ENCODE measurements around the gene PCDHGA1. TPM values are rescaled to one million over a fixed set of nuclear protein-coding genes. Genes with fewer than 3 reads are reported as not detected.
"Not testable (repeated sequence)": the region's sequence is repeated elsewhere in the genome, so short reads cannot be mapped to it uniquely, and the experiment has no call there.

Gene PCDHGA1
- total and polyA plus RNA-seq, 5 donors: 0.70 to 2.8 (median 1.8) TPM

DNA sequence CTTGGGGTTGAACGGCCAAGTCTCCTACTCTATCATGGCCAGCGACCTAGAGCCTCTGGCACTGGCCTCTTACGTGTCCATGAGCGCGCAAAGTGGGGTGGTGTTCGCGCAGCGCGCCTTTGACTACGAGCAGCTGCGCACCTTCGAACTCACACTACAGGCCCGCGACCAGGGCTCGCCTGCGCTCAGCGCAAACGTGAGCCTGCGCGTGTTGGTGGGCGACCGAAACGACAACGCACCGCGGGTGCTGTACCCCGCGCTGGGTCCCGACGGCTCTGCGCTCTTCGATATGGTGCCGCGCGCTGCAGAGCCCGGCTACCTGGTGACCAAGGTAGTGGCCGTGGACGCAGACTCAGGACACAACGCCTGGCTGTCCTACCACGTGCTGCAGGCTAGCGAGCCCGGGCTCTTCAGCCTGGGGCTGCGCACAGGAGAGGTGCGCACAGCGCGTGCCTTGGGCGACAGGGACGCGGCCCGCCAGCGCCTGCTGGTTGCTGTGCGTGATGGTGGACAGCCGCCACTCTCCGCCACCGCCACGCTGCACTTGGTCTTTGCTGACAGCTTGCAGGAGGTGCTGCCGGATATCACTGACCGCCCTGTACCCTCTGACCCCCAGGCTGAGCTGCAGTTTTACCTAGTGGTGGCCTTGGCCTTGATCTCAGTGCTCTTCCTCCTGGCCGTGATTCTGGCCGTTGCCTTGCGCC lies 69.4 kb downstream of the PCDHGA1 start:
- intact Hi-C loops (cut with DNase I): loop anchor here in 1 of 4 donors (10.0 kb wide), 1 partner anchor 165 kb away; no protein-coding TSS in a partner anchor

GRCh38 chr5:141402553-141403243 lies 72.4 kb downstream of the PCDHGA1 start, which contains the start of gene PCDHGA9:
Gene PCDHGA9, plus strand, starts transcription at chr5:141402778. Its CDS starts 175 bp downstream, at chr5:141402953.
- no peaks in the 10 kb centered on the region for H3K4me1 ChIP-seq (ENCODE audit: control insufficient read depth, insufficient read depth, low read length)
- H3K27ac ChIP-seq (ENCODE audit: low read length): no peak within 1 kb of the TSS
- DNase-seq: no peak
- ATAC-seq: no peak
- WGBS: 19% methylated on average over 27 of the region's 27 CpGs
- peak within 1 kb of the TSS; percentile 40 for H3K4me3 ChIP-seq (ENCODE audit: low read length)
- peaks cover 15% of the 10 kb centered on the region for H3K9me3 ChIP-seq (ENCODE audit: control insufficient read depth, low read length)
- no peaks in the 10 kb centered on the region for H3K27me3 ChIP-seq (ENCODE audit: control insufficient read depth, insufficient read depth)
- intact Hi-C loops (cut with DNase I): loop anchor here in 1 of 4 donors (10.0 kb wide), 1 partner anchor 168 kb away; no protein-coding TSS in a partner anchor

More for the DNA sequence above, 69.4 kb downstream of the PCDHGA1 start:
- ATAC-seq (peak in 1 of 2 donors; percentile 19), DNase-seq (no peak)
- no peak overlapping the region for H3K27ac ChIP-seq (ENCODE audit: low read length)
- no peaks in the 10 kb centered on the region for H3K27me3 ChIP-seq (ENCODE audit: control insufficient read depth, insufficient read depth)
- WGBS: 22% methylated on average over 61 of the region's 61 CpGs
- H3K9me3 ChIP-seq (ENCODE audit: control insufficient read depth, low read length): peaks cover 14% of the 10 kb centered on the region
- H3K4me3 ChIP-seq (ENCODE audit: low read length): no peak overlapping the region
- no peaks in the 10 kb centered on the region for H3K4me1 ChIP-seq (ENCODE audit: control insufficient read depth, insufficient read depth, low read length)

DNA sequence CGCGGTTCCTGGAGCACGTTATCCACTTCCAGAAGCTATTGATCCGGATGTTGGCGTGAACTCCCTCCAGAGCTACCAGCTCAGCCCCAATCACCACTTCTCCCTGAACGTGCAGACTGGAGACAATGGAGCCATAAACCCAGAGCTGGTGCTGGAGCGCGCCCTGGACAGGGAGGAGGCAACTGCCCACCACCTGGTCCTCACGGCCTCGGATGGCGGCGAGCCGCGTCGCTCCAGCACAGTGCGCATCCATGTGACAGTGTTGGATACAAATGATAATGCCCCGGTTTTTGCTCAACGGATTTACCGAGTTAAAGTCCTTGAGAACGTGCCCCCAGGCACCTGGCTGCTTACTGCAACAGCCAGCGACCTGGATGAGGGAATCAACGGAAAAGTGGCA lies 73.1 kb downstream of the PCDHGA1 start:
- no peak overlapping the region for H3K27ac ChIP-seq (ENCODE audit: low read length)
- 27% methylated on average over 22 of the region's 22 CpGs for WGBS
- ATAC-seq: no peak
- peaks cover 15% of the 10 kb centered on the region for H3K9me3 ChIP-seq (ENCODE audit: control insufficient read depth, low read length)
- intact Hi-C loops (cut with DNase I): loop anchor here in 1 of 4 donors (10.0 kb wide), 1 partner anchor 169 kb away; no protein-coding TSS in a partner anchor
- H3K27me3 ChIP-seq (ENCODE audit: control insufficient read depth, insufficient read depth): no peaks in the 10 kb centered on the region
- DNase-seq: no peak
- H3K4me1 ChIP-seq (ENCODE audit: control insufficient read depth, insufficient read depth, low read length): no peaks in the 10 kb centered on the region
- peak overlapping the region; percentile 40 for H3K4me3 ChIP-seq (ENCODE audit: low read length)

- not testable (repeated sequence) for H3K9me3 ChIP-seq (ENCODE audit: control insufficient read depth, low read length); H3K27ac ChIP-seq (ENCODE audit: low read length); H3K4me1 ChIP-seq (ENCODE audit: control insufficient read depth, insufficient read depth, low read length); H3K27me3 ChIP-seq (ENCODE audit: control insufficient read depth, insufficient read depth)
- 10% methylated on average over 50 of the region's 51 CpGs for WGBS
- ATAC-seq: peak; percentile 84 to 89
- intact Hi-C loops (cut with DNase I): loop anchor here in 1 of 4 donors (5.0 to 10.0 kb wide), 2 partner anchors 154 to 173 kb away; no protein-coding TSS in a partner anchor
- DNase-seq: peak; percentile 44 to 82 (median 76)
- peak within 1 kb of the TSS; percentile 56 for H3K4me3 ChIP-seq (ENCODE audit: low read length)
Measured at GRCh38 chr5:141407790-141408505, 77.6 kb downstream of the PCDHGA1 start, which contains the start of gene PCDHGB6. Gene PCDHGB6, plus strand, starts transcription at chr5:141408021. Its CDS starts 182 bp downstream, at chr5:141408203.

GRCh38 chr5:141409598-141410306 lies 79.4 kb downstream of the PCDHGA1 start:
- Histone ChIP-seq H3K27me3 (ENCODE audit: control insufficient read depth, insufficient read depth) (no peaks in the 10 kb centered on the region), H3K4me1 (ENCODE audit: control insufficient read depth, insufficient read depth, low read length) (no peaks in the 10 kb centered on the region), H3K9me3 (ENCODE audit: control insufficient read depth, low read length) (peaks cover 5% of the 10 kb centered on the region), H3K4me3 (ENCODE audit: low read length) (no peak overlapping the region), H3K27ac (ENCODE audit: low read length) (no peak overlapping the region)
- ATAC-seq: no peak
- intact Hi-C loops (cut with DNase I): loop anchor here in 1 of 4 donors (5.0 to 10.0 kb wide), 3 partner anchors 115 to 175 kb away; no protein-coding TSS in a partner anchor
- DNase-seq: no peak
- 24% methylated on average over 64 of the region's 64 CpGs for WGBS

DNA sequence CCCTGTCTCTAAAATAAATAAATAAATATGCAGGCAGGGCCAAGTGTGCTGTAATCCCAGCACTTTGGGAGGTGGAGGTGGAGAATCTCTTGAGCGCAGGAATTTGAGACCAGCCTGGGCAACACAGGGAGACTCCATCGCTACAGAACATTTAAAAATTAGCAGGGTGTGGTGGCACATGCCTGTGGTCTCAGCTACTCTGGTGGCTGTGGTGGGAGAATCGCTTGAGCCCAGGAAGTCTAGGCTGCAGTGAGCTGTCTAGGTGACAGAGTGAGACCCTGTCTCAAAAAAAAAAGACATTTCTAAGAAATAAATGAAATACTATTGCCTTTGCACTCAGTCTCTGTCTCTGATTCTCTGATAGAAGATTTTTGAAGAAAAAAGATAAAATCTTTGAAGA lies 81.3 kb downstream of the PCDHGA1 start:
- no peak overlapping the region for H3K4me3 ChIP-seq (ENCODE audit: low read length)
- WGBS: 65% methylated on average over 3 of the region's 3 CpGs
- no peak for ATAC-seq
- H3K9me3 ChIP-seq (ENCODE audit: control insufficient read depth, low read length): peaks cover 3% of the 10 kb centered on the region
- intact Hi-C loops (cut with DNase I): loop anchor here in 1 of 4 donors (10.0 kb wide), 1 partner anchor 113 kb away; no protein-coding TSS in a partner anchor
- no peaks in the 10 kb centered on the region for H3K4me1 ChIP-seq (ENCODE audit: control insufficient read depth, insufficient read depth, low read length)
- no peaks in the 10 kb centered on the region for H3K27me3 ChIP-seq (ENCODE audit: control insufficient read depth, insufficient read depth)
- DNase-seq: no peak
- no peak overlapping the region for H3K27ac ChIP-seq (ENCODE audit: low read length)

DNA sequence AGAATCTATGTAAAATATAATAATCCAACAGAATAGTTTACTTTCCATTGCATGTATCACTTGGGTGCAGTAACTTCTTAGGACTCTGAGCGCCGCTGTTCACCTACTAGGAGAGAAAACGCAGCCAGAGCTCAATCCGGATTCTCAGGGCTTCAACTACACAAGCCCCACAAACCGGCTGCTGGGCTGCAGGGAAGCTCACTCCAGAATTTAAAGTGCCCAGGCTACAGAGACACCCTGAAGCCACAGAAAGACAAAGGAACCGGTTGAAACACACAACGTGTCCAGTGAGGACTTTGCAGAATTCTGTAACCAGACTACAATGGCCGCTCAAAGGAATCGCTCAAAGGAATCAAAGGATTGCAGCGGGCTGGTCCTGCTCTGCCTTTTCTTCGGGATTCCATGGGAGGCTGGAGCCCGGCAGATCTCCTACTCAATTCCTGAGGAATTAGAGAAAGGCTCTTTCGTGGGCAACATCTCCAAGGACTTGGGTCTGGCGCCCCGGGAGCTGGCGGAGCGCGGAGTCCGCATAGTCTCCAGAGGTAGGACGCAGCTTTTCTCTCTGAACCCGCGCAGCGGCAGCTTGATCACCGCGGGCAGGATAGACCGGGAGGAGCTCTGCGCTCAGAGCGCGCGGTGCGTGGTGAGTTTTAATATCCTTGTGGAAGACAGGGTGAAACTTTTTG lies 82.7 kb downstream of the PCDHGA1 start, which contains the start of gene PCDHGA10:
Gene PCDHGA10, plus strand, starts transcription at position 134 of the 686 bp plus-strand sequence. Its CDS starts 189 bp downstream, at position 323.
- no peaks in the 10 kb centered on the region for H3K4me1 ChIP-seq (ENCODE audit: control insufficient read depth, insufficient read depth, low read length)
- H3K4me3 ChIP-seq (ENCODE audit: low read length): peak within 1 kb of the TSS; percentile 32
- H3K27me3 ChIP-seq (ENCODE audit: control insufficient read depth, insufficient read depth): no peaks in the 10 kb centered on the region
- H3K27ac ChIP-seq (ENCODE audit: low read length): no peak within 1 kb of the TSS
- WGBS: 24% methylated on average over 31 of the region's 31 CpGs
- H3K9me3 ChIP-seq (ENCODE audit: control insufficient read depth, low read length): peaks cover 3% of the 10 kb centered on the region
- DNase-seq (no peak), ATAC-seq (peak in 1 of 2 donors; percentile 50)
- intact Hi-C loops (cut with DNase I): loop anchor here in 1 of 4 donors (10.0 kb wide), 1 partner anchor 112 kb away; no protein-coding TSS in a partner anchor

DNA sequence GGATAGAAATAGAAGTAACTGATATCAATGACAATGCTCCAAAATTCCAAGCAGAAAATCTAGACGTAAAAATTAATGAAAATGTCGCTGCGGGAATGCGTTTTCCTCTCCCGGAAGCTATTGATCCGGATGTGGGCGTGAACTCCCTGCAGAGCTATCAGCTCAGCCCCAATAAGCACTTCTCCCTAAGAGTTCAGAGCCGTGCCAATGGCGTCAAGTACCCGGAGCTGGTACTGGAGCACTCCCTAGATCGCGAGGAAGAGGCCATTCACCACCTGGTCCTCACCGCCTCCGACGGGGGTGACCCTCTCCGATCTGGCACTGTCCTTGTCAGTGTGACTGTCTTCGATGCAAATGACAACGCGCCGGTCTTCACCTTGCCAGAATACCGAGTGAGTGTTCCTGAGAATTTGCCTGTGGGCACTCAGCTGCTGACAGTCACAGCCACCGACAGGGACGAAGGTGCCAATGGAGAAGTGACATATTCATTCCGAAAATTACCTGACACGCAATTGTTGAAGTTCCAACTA lies 83.3 kb downstream of the PCDHGA1 start:
- DNase-seq (no peak), ATAC-seq (no peak)
- H3K4me1 ChIP-seq (ENCODE audit: control insufficient read depth, insufficient read depth, low read length): no peaks in the 10 kb centered on the region
- H3K27me3 ChIP-seq (ENCODE audit: control insufficient read depth, insufficient read depth): no peaks in the 10 kb centered on the region
- H3K4me3 ChIP-seq (ENCODE audit: low read length): peak overlapping the region; percentile 32
- WGBS: 24% methylated on average over 25 of the region's 25 CpGs
- no peak overlapping the region for H3K27ac ChIP-seq (ENCODE audit: low read length)
- intact Hi-C loops (cut with DNase I): loop anchor here in 1 of 4 donors (10.0 kb wide), 1 partner anchor 111 kb away; no protein-coding TSS in a partner anchor
- peaks cover 5% of the 10 kb centered on the region for H3K9me3 ChIP-seq (ENCODE audit: control insufficient read depth, low read length)

GRCh38 chr5:141414548-141415274 lies 84.4 kb downstream of the PCDHGA1 start:
- not testable (repeated sequence) for H3K4me3 ChIP-seq (ENCODE audit: low read length); ATAC-seq; H3K27me3 ChIP-seq (ENCODE audit: control insufficient read depth, insufficient read depth); H3K4me1 ChIP-seq (ENCODE audit: control insufficient read depth, insufficient read depth, low read length); H3K27ac ChIP-seq (ENCODE audit: low read length); H3K9me3 ChIP-seq (ENCODE audit: control insufficient read depth, low read length); DNase-seq
- intact Hi-C loops (cut with DNase I): loop anchor here in 2 of 4 donors (5.0 to 10.0 kb wide), 2 partner anchors 110 to 143 kb away; no protein-coding TSS in a partner anchor
- 28% methylated on average over 46 of the region's 46 CpGs for WGBS

Data from right cardiac atrium (tissue), 5 donors.